Activated B cell treated with CpG ODN at 0.5 μM for 24 hours (primary cell): Measurements from ENCODE around the gene LUC7L. TPM values are rescaled to one million over a fixed set of nuclear protein-coding genes. Genes with fewer than 3 reads are reported as not detected.

Source experiments
- ATAC-seq: fragments of 200-7000 bp; cut with Tn5 transposase; one replicate; pipeline ENCODE4 v1.10.0; 2021; ENCODE audit warnings: low read depth, mild to moderate bottlenecking, moderate library complexity
- CTCF ChIA-PET: fragments of 350-600 bp; sonication (Branson Sonifier 250); formaldehyde crosslinking; loops from one replicate; lab custom pipeline; 2021; ENCODE audit warnings: antibody characterized with exemption; lab: Charles Lee
- POLR2A ChIA-PET: fragments of 350-600 bp; sonication (Branson Sonifier 250); formaldehyde crosslinking; loops from one replicate; lab custom pipeline; 2021; ENCODE audit warnings: antibody characterized with exemption; lab: Charles Lee
- DNase-seq: peaks from one replicate; pipeline ENCODE4 v3.0.0; 2022
- H3K27ac Mint-ChIP-seq: one replicate; pipeline ENCODE4 v1.8.0; 2020; ENCODE audit warnings: mixed read lengths
- H3K27me3 Mint-ChIP-seq: one replicate; pipeline ENCODE4 v1.8.0; 2021; ENCODE audit warnings: mixed read lengths
- H3K36me3 Mint-ChIP-seq: one replicate; pipeline ENCODE4 v1.8.0; 2021; ENCODE audit warnings: low read depth, mixed read lengths
- H3K4me1 Mint-ChIP-seq: one replicate; pipeline ENCODE4 v1.8.0; 2021; ENCODE audit warnings: mixed read lengths
- H3K4me3 Mint-ChIP-seq: one replicate; pipeline ENCODE4 v1.8.0; 2020; ENCODE audit warnings: mild to moderate bottlenecking, mixed read lengths
- H3K9me3 Mint-ChIP-seq: one replicate; pipeline ENCODE4 v1.8.0; 2020; ENCODE audit warnings: mixed read lengths
- CTCF ChIP-seq: fragments of 200-600 bp; IDR thresholded peaks from one replicate; pipeline ENCODE4 v1.8.0; 2022; ENCODE audit warnings: antibody characterized with exemption, mild to moderate bottlenecking
- intact Hi-C: fragments of 100-400 bp; cut with micrococcal nuclease; formaldehyde crosslinking; loops from one replicate; pipeline ENCODE4 v1.15.1; 2024
- total RNA-seq: library from RNA; stranded (reverse); gene quantifications from 2 replicates; pipeline ENCODE4 v1.2.3, GENCODE V29; 2022

LUC7L gene
- total RNA-seq, 1 donor from 2014 or later = 100 TPM

- H3K27ac Mint-ChIP-seq = no peak overlapping the region
- DNase-seq (no peak), ATAC-seq (no peak)
- no peaks in the 10 kb centered on the region for H3K4me1 Mint-ChIP-seq
- TF ChIP-seq CTCF = no peak
- H3K4me3 Mint-ChIP-seq = no peak overlapping the region
- H3K9me3 Mint-ChIP-seq = no peaks in the 10 kb centered on the region
- H3K27me3 Mint-ChIP-seq = no peaks in the 10 kb centered on the region
- ChIA-PET CTCF (no interaction called here), POLR2A (interaction anchor here (0.5 kb wide), 1 partner anchor 127 kb away, joined by 3 read pairs; no protein-coding TSS in a partner anchor)
- intact Hi-C loops = no loop called here
- H3K36me3 Mint-ChIP-seq = peaks cover 40% of the 10 kb centered on the region
These were observed 35.8 kb upstream of the LUC7L start for GRCh38 chr16:265002-265529.

- no peaks in the 10 kb centered on the region for H3K27me3 Mint-ChIP-seq
- POLR2A ChIA-PET = interaction anchor here (0.5 kb wide), 1 partner anchor 127 kb away, joined by 3 read pairs; no protein-coding TSS in a partner anchor
These were observed 35.2 kb upstream of the LUC7L start for GRCh38 chr16:264440-264951.

GRCh38 chr16:263944-264343 lies 34.7 kb upstream of the LUC7L start:
- Mint-ChIP-seq H3K4me1 (no peaks in the 10 kb centered on the region), H3K27me3 (no peaks in the 10 kb centered on the region), H3K4me3 (no peak overlapping the region), H3K27ac (no peak overlapping the region), H3K36me3 (peaks cover 49% of the 10 kb centered on the region), H3K9me3 (no peaks in the 10 kb centered on the region)
- no peak for TF ChIP-seq CTCF
- ATAC-seq (no peak), DNase-seq (no peak)
- ChIA-PET CTCF (no interaction called here), POLR2A (no interaction called here)
- intact Hi-C loops = no loop called here

More at GRCh38 chr16:264440-264951, 35.2 kb upstream of the LUC7L start:
- TF ChIP-seq CTCF = no peak
- Mint-ChIP-seq H3K4me3 (no peak overlapping the region), H3K36me3 (peaks cover 44% of the 10 kb centered on the region), H3K9me3 (no peaks in the 10 kb centered on the region), H3K4me1 (no peaks in the 10 kb centered on the region), H3K27ac (no peak overlapping the region)
- DNase-seq = no peak
- ATAC-seq = no peak
- CTCF ChIA-PET = no interaction called here
- intact Hi-C loops = no loop called here

- DNase-seq (no peak), ATAC-seq (no peak)
- Mint-ChIP-seq H3K4me3 (no peak overlapping the region), H3K27me3 (no peaks in the 10 kb centered on the region), H3K4me1 (no peaks in the 10 kb centered on the region), H3K36me3 (peaks cover 51% of the 10 kb centered on the region), H3K27ac (no peak overlapping the region), H3K9me3 (no peaks in the 10 kb centered on the region)
- ChIA-PET CTCF (no interaction called here), POLR2A (no interaction called here)
- TF ChIP-seq CTCF = no peak
- intact Hi-C loops = no loop called here
These were observed 34.0 kb upstream of the LUC7L start for GRCh38 chr16:263182-263774.

GRCh38 chr16:262121-262745 lies 33.0 kb upstream of the LUC7L start:
- no peak for TF ChIP-seq CTCF
- ATAC-seq (no peak), DNase-seq (no peak)
- H3K27ac Mint-ChIP-seq = no peak overlapping the region
- H3K36me3 Mint-ChIP-seq = peaks cover 55% of the 10 kb centered on the region
- CTCF ChIA-PET = no interaction called here
- H3K27me3 Mint-ChIP-seq = no peaks in the 10 kb centered on the region
- POLR2A ChIA-PET = no interaction called here
- intact Hi-C loops = no loop called here
- no peaks in the 10 kb centered on the region for H3K9me3 Mint-ChIP-seq
- H3K4me3 Mint-ChIP-seq = no peak overlapping the region
- H3K4me1 Mint-ChIP-seq = no peaks in the 10 kb centered on the region
